CD14-positive monocyte (primary cell): ENCODE data around the gene UGT3A1. TPM values are rescaled to one million over a fixed set of nuclear protein-coding genes. Genes with fewer than 3 reads are reported as not detected.

Experiments
- DNase-seq, 3 donors: peaks; one replicate each; pipeline ENCODE4 v3.0.0-alpha.2; 2011 to 2022
- H2AFZ ChIP-seq: 2 replicates; pipeline ENCODE4 v1.6.0; 2012; ENCODE audit warnings: mild to moderate bottlenecking, low read depth, low read length, inconsistent platforms; ENCODE audit not compliant: insufficient read depth, poor library complexity, severe bottlenecking
- H3K27ac ChIP-seq, 2 donors: 1 replicate in 1 of 2; 2 replicates in 1 of 2; pipeline ENCODE4 v1.5.1; 2012 to 2013; ENCODE audit warnings: low read length in 2 of 2, control low read depth in 1 of 2, inconsistent platforms in 1 of 2, low read depth in 1 of 2, mild to moderate bottlenecking in 1 of 2
- H3K27me3 ChIP-seq, 2 donors: one replicate each; pipeline versions ENCODE4 v1.6.0 to v1.6.1; 2011 to 2013; ENCODE audit warnings: low read length in 2 of 2; ENCODE audit not compliant: control insufficient read depth in 2 of 2, insufficient read depth in 2 of 2
- H3K36me3 ChIP-seq, 2 donors: replicated peaks in 1 of 2; 1 replicate in 1 of 2; 2 replicates in 1 of 2; pipeline versions ENCODE4 v1.5.1 to v1.6.1; 2012 to 2013; ENCODE audit warnings: low read length in 2 of 2, control low read depth in 1 of 2, inconsistent platforms in 1 of 2, mild to moderate bottlenecking in 1 of 2; ENCODE audit not compliant: insufficient read depth in 2 of 2, control insufficient read depth in 1 of 2
- H3K4me1 ChIP-seq, 2 donors: 1 replicate in 1 of 2; 2 replicates in 1 of 2; pipeline versions ENCODE4 v1.5.1 to v1.6.1; 2012 to 2013; ENCODE audit warnings: low read length in 2 of 2, control low read depth in 1 of 2, inconsistent platforms in 1 of 2, mild to moderate bottlenecking in 1 of 2, moderate library complexity in 1 of 2; ENCODE audit not compliant: insufficient read depth in 2 of 2, control insufficient read depth in 1 of 2
- H3K4me2 ChIP-seq: replicated peaks from 2 replicates; pipeline ENCODE3; 2012; ENCODE audit warnings: low read length, moderate library complexity, mild to moderate bottlenecking; ENCODE audit not compliant: poor library complexity, severe bottlenecking; ENCODE audit errors: extremely low read depth
- H3K4me3 ChIP-seq, 3 experiments: fragments of 200-600 bp in 1 of 3; sonication (generic) in 1 of 3; replicated peaks in 1 of 3; 1 replicate in 2 of 3; 2 replicates in 1 of 3; pipeline ENCODE4 v1.5.1; 2011 to 2013; ENCODE audit warnings: low read length in 3 of 3, mild to moderate bottlenecking in 3 of 3, control low read depth in 2 of 3, low read depth in 2 of 3, inconsistent platforms in 1 of 3, moderate library complexity in 1 of 3
- H3K79me2 ChIP-seq: 2 replicates; pipeline ENCODE4 v1.6.0; 2012; ENCODE audit warnings: mild to moderate bottlenecking, control low read depth, inconsistent platforms, low read length, moderate library complexity; ENCODE audit not compliant: insufficient read depth
- H3K9ac ChIP-seq: 2 replicates; pipeline ENCODE4 v1.6.0; 2017; ENCODE audit warnings: low read length, mild to moderate bottlenecking; ENCODE audit not compliant: insufficient read depth, poor library complexity, severe bottlenecking
- H3K9me3 ChIP-seq, 2 donors: replicated peaks in 1 of 2; 1 replicate in 1 of 2; 2 replicates in 1 of 2; pipeline versions ENCODE4 v1.5.1 to v1.6.1; 2012 to 2013; ENCODE audit warnings: low read length in 2 of 2, control low read depth in 1 of 2; ENCODE audit not compliant: control insufficient read depth in 1 of 2, insufficient read depth in 1 of 2
- H4K20me1 ChIP-seq: 2 replicates; pipeline ENCODE4 v1.6.0; 2012; ENCODE audit warnings: mild to moderate bottlenecking, low read length, control low read depth, moderate library complexity; ENCODE audit not compliant: insufficient read depth
- H3K27ac Mint-ChIP-seq, 7 donors: one replicate each; pipeline ENCODE4 v1.8.0; 2020; ENCODE audit warnings: mild to moderate bottlenecking in 7 of 7, mixed read lengths in 7 of 7, moderate library complexity in 6 of 7, inconsistent platforms in 2 of 7
- H3K27me3 Mint-ChIP-seq, 3 donors: one replicate each; pipeline ENCODE4 v1.8.0; 2021 to 2022; ENCODE audit warnings: low read depth in 3 of 3, mild to moderate bottlenecking in 3 of 3, mixed read lengths in 3 of 3, moderate library complexity in 3 of 3, inconsistent platforms in 1 of 3
- H3K36me3 Mint-ChIP-seq, 2 donors: one replicate each; pipeline ENCODE4 v1.8.0; 2020; ENCODE audit warnings: mixed read lengths in 2 of 2, inconsistent platforms in 1 of 2, mild to moderate bottlenecking in 1 of 2
- H3K4me1 Mint-ChIP-seq: one replicate; pipeline ENCODE4 v1.8.0; 2020; ENCODE audit warnings: mild to moderate bottlenecking, mixed read lengths
- H3K4me3 Mint-ChIP-seq, 2 donors: one replicate each; pipeline ENCODE4 v1.8.0; 2020; ENCODE audit warnings: mild to moderate bottlenecking in 2 of 2, mixed read lengths in 2 of 2, moderate library complexity in 1 of 2
- H3K9me3 Mint-ChIP-seq, 7 donors: one replicate each; pipeline ENCODE4 v1.8.0; 2020 to 2022; ENCODE audit warnings: mixed read lengths in 7 of 7, mild to moderate bottlenecking in 6 of 7, moderate library complexity in 6 of 7, inconsistent platforms in 2 of 7
- CTCF ChIP-seq: fragments of 200-600 bp; IDR thresholded peaks from one replicate; pipeline ENCODE4 v1.8.0; 2022; ENCODE audit warnings: antibody characterized with exemption, mild to moderate bottlenecking
- WGBS: methylation state at CpG from one replicate; pipeline ENCODE4 v1.1.5; 2013; ENCODE audit warnings: missing lambda C conversion rate; ENCODE audit not compliant: insufficient coverage; 5-methylcytosine and 5-hydroxymethylcytosine counted together
- intact Hi-C, 2 donors: fragments of 100-400 bp; cut with micrococcal nuclease; formaldehyde crosslinking; loops; one replicate each; pipeline versions ENCODE4 v1.15.0 to v1.15.1; 2023
- polyA plus RNA-seq, 3 donors: library from polyadenylated mRNA; depleted of rRNA in 1 of 3; unstranded in 2 of 3; stranded (reverse) in 1 of 3; fragments of 300-500 nt in 2 of 3; fragments of >200 nt in 1 of 3; fragmentation: Illumina TruSeq in 2 of 3; gene quantifications; 1 replicate in 2 of 3; 2 replicates in 1 of 3; pipeline ENCODE4 v1.2.3, GENCODE V29; 2012 to 2021

Gene UGT3A1
- polyA plus RNA-seq, 3 donors = not detected

- no peaks in the 10 kb centered on the region for H3K36me3 Mint-ChIP-seq
- no peaks in the 10 kb centered on the region for H3K27me3 Mint-ChIP-seq
- no peak for TF ChIP-seq CTCF
- H3K79me2 ChIP-seq = no peaks in the 10 kb centered on the region
- no peaks in the 10 kb centered on the region for H3K27me3 ChIP-seq
- H3K4me3 ChIP-seq = no peak overlapping the region
- no peaks in the 10 kb centered on the region for H3K4me1 Mint-ChIP-seq
- peaks cover 5 to 7% of the 10 kb centered on the region in 2 donors for H3K9me3 ChIP-seq
- no peak overlapping the region for H3K4me2 ChIP-seq
- no peak for DNase-seq
- no peak overlapping the region for H2AFZ ChIP-seq
- no peak overlapping the region for H3K27ac ChIP-seq
- H3K4me3 Mint-ChIP-seq = no peak overlapping the region
- no peaks in the 10 kb centered on the region for H4K20me1 ChIP-seq
- H3K4me1 ChIP-seq = no peaks in the 10 kb centered on the region
- peaks cover 8 to 21% (median 19%) of the 10 kb centered on the region in 7 donors for H3K9me3 Mint-ChIP-seq
- WGBS = no CpG with 5 or more reads among the region's 1 CpG
- no peak overlapping the region for H3K27ac Mint-ChIP-seq
- intact Hi-C loops = no loop called here
- H3K9ac ChIP-seq = no peak overlapping the region
- no peaks in the 10 kb centered on the region for H3K36me3 ChIP-seq
Observed at GRCh38 chr5:35908228-35908627, 83.0 kb downstream of the UGT3A1 start.

GRCh38 chr5:35904443-35905132, 86.6 kb downstream of the UGT3A1 start:
- TF ChIP-seq CTCF = no peak
- intact Hi-C loops = no loop called here
- Histone ChIP-seq H3K4me1 (no peaks in the 10 kb centered on the region), H3K9me3 (no peaks in the 10 kb centered on the region), H2AFZ (no peak overlapping the region), H3K9ac (no peak overlapping the region), H3K27me3 (no peaks in the 10 kb centered on the region), H3K27ac (no peak overlapping the region), H3K4me3 (no peak overlapping the region), H3K79me2 (no peaks in the 10 kb centered on the region), H3K36me3 (no peaks in the 10 kb centered on the region), H3K4me2 (no peak overlapping the region), H4K20me1 (no peaks in the 10 kb centered on the region)
- Mint-ChIP-seq H3K27me3 (peaks cover 0 to 2% (median 0%) of the 10 kb centered on the region in 3 donors), H3K27ac (no peak overlapping the region), H3K9me3 (peaks cover 0 to 8% (median 4%) of the 10 kb centered on the region in 7 donors), H3K4me3 (no peak overlapping the region), H3K4me1 (no peaks in the 10 kb centered on the region), H3K36me3 (no peaks in the 10 kb centered on the region)
- no peak for DNase-seq
- WGBS = 89% methylated on average over 8 of the region's 11 CpGs
